D721Med (cell line): Measurements from ENCODE around the gene NPNT.

Experiments
- DNase-seq: peaks from one replicate; pipeline ENCODE4 v3.0.0; 2011; ENCODE audit warnings: low spot score; ENCODE audit not compliant: insufficient read length
- FAIRE-seq: peaks from 2 replicates; lab custom pipeline; 2011; peaks lifted over from hg19 to GRCh38; lab: Jason Lieb, UNC
- TF ChIP-seq, protein P1 (sequence below): IDR thresholded peaks from 2 replicates; pipeline ENCODE4 v1.5.1; 2012; ENCODE audit warnings: mild to moderate bottlenecking, control low read depth; ENCODE audit not compliant: insufficient read depth; ENCODE audit errors: missing control alignments

The NPNT gene

DNA sequence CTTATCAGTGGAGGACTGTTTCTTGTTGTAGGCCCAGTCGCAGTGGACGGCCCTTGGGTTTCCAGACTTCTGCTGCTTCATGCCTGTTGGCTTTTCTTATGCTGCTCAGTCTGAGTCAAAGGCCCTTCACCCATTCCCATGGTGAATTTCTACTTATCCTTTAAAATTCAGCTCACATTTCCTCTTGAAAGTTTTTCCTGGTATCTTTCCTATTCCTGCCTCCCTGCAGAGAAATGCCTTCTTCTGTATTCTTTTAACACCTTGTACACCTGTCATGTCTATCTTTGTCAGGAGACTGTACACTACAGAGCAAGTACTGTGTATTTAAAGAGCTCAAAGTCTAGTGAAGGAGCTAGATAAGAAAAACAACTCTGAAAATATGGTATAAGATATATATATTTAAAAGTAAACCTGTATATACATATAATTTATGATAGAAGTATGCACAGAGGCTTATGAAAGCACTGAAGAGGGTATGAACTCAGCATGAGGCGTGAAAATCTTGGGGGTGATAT, 22.0 kb downstream of the NPNT start:
- no peak for FAIRE-seq
- DNase-seq, result no peak
- TF ChIP-seq, protein P1, sequence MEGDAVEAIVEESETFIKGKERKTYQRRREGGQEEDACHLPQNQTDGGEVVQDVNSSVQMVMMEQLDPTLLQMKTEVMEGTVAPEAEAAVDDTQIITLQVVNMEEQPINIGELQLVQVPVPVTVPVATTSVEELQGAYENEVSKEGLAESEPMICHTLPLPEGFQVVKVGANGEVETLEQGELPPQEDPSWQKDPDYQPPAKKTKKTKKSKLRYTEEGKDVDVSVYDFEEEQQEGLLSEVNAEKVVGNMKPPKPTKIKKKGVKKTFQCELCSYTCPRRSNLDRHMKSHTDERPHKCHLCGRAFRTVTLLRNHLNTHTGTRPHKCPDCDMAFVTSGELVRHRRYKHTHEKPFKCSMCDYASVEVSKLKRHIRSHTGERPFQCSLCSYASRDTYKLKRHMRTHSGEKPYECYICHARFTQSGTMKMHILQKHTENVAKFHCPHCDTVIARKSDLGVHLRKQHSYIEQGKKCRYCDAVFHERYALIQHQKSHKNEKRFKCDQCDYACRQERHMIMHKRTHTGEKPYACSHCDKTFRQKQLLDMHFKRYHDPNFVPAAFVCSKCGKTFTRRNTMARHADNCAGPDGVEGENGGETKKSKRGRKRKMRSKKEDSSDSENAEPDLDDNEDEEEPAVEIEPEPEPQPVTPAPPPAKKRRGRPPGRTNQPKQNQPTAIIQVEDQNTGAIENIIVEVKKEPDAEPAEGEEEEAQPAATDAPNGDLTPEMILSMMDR, result no peak

DNA sequence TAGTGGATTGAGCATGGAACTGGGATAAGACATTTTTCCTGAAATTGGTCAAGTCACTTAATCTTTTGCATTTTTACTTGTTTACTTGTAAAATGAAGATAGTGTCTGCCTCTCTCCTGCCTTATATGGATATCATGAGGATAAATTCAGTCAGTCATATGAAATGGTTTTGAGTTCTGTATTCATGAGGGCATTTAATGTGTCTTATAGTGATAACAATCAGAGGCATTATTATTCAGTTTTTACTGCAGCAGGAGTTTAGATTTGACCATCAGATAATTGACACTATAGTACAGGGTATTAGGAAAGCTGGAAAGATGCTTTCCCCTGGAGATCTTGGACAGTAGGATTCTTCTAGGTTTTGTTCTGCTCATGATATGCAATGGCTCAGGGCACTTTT, 26.0 kb downstream of the NPNT start:
- FAIRE-seq, result no peak

DNA sequence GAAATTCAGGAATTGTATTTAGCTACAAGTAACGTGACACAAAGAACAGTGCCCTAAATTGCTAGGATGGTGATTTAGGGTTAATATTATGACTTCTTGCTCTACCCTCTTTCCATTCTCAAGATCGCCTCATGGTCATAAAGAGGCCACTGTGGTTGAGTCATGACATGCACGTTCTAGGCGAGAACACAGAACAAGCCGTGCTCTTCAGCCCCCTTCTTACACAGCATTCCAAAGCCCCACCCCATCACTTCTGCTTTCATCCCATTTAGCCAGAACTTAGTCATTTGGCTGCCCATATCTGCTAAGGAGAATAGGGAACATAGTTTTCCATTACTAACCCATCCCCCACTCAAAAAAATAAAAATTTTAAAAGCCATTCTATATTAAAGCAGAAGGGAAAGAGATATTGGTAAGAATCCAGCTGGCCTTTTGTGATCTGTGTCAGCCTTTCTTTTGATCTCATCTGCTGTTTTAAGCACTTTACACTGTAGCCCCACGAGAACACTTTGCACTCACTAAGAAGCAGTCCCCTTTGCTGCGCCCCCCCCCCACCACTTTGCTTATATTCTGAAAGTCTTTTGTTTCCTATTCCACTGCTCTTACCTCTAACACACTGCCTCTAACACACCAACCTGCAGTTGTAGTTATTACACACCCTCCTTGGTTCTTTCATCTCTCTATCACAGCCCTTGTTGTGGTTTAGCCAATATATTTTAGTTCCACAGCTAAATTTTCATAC, 28.4 kb downstream of the NPNT start:
- TF ChIP-seq, protein P1, result no peak
- no peak for DNase-seq
- FAIRE-seq, result no peak

More for the DNA sequence above, 26.0 kb downstream of the NPNT start:
- no peak for DNase-seq
- TF ChIP-seq, protein P1, result no peak

DNA sequence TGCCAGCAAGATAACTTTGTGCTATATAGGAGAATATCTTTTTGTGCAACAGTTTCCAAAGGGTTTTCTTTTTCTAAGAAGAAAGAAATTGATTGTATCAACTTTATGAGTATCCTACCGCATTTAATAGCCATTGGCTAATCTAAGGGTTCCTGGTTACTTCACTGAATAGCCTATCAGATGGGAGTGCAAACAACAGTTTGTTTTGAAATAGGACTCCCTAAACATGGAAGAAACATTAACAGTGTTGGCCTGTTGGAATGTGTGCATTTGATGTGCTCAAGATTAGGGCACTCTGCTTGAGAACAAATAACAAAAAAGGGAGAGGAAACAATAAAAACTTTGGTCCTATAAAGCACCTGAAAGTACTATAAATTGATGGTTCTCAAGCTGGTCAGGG, 29.1 kb downstream of the NPNT start:
- TF ChIP-seq, protein P1, result no peak
- DNase-seq, result no peak
- FAIRE-seq, result no peak

DNA sequence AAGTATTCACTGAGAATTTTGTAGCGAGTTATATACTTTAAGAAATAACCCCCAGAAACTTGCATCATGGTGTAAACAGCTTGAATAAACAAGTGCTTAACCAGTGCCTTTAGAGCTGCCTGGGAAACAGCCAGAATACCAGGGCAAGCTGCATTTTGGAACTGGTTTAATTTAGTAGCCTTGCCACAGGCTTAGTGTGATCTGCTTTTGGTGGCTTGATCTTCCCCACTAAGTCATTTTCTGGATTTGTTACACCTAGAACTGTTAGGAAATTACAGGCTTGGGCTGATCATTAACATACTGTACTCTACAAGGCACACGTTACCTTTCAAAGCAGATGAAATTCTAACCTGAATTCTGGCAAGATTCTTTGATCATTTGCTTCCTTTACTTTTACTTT, 35.4 kb downstream of the NPNT start:
- TF ChIP-seq, protein P1, result no peak
- DNase-seq, result no peak
- no peak for FAIRE-seq

DNA sequence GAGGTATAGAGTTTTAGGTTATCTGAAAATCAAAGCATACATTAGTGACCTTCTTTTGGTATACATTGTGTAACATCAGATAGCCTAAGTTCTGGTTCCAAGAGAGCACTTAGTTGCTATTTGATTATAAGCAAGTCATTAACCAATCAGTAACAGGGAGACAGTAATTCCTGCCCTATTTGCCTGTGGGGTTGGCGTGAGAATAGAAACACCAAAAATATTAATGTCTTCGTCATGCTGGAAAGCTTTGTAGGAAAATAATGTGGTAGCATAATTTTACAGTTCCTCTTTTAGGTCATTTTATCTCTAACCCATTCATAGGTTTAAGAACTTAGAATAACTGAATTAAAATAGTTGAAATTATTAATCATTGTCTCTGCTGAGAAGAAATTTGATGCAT, 37.8 kb downstream of the NPNT start:
- TF ChIP-seq, protein P1, result no peak
- DNase-seq (no peak), FAIRE-seq (no peak)

DNA sequence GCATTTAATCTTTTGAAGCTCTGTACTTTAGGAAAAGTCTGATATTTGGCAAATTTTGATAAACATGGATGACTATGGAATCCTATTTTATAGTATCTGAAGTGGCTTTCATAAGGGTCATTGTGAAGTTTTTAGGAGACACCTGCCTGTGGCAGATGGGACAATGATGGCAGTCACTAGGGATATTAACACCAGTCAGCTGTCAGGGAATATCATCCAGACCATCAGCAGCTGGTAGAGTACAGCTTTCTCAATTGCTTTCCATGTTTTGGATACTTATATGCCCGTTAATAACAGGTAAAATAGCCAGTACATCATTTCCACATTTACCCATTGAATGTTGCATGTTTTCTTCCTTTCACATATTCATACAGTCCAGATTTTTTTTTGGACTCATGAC, 39.1 kb downstream of the NPNT start:
- TF ChIP-seq, protein P1, result no peak
- DNase-seq (no peak), FAIRE-seq (no peak)
